OCI-M2 (cell line): ENCODE results near the gene ALDH4A1.
A peak's percentile ranks its signal among the peaks of the same experiment; 100 is the strongest.

Source experiments
- DNase-seq: peaks from one replicate; lab custom pipeline; 2025; ENCODE audit not compliant: unreplicated experiment; lab: John Stamatoyannopoulos, UW

Gene ALDH4A1

DNA sequence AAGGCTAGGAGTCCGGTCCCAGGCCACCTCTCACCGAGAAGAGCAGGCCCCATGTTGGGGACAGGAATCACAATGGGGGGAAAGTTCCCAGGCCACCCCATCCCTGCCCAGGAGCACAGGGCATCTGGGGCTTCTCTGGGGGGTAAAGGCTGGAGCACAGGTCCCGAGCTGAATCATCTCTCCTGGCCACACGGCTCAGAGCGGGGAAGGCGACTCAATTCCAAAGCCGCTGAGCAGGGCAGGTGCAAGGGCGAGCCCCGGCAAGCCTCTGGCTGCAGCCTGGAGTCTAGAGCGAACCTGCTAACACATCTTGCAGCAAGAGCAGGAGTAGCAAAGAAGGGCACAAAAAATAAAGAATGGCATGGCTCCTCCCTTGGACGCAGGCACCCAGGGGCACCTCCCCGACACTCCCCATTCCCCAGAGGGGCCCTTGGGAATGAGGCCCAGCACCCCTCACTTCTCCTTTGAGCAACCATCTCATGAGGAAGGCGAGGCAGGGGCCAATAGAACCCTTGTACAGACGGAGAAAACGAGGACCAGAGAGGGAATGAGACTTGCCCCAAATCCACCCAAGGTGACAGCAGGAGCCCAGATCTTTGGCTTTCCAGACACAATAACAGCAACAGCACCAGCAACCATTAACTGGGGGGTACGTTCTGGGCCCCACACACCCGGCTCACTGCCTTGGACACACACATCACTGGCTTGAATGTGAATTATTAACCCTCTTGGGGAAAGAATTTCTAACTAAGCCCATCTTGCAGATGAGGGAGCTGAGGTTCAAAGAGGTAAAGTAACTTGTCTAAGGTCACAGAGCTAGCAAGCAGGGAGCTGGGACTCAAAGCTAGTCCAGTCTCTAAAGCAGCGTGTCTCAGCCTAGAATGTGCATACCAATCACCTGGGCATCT, 20.7 kb upstream of the ALDH4A1 start:
- DNase-seq: no peak

DNA sequence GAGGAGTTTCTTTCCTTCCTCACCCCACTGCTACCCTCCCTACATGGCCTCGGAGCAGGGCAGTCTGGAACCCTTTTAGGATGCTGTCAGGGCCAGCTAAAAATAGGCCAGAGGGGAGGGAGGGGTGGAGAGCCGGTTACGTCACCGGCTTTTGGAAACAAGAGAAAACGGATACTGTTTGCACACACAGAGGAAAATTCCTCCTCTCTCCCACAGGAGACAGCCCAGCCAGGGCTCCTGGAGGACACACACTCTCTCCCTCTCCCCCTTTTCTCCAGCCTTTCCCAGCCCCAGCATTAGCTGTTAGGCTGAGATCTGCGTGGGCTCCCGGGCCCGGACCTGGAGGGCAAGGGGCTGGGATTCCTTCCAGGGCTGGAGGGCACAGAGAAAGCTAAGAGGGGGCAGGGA, 20.0 kb upstream of the ALDH4A1 start:
- no peak for DNase-seq

DNA sequence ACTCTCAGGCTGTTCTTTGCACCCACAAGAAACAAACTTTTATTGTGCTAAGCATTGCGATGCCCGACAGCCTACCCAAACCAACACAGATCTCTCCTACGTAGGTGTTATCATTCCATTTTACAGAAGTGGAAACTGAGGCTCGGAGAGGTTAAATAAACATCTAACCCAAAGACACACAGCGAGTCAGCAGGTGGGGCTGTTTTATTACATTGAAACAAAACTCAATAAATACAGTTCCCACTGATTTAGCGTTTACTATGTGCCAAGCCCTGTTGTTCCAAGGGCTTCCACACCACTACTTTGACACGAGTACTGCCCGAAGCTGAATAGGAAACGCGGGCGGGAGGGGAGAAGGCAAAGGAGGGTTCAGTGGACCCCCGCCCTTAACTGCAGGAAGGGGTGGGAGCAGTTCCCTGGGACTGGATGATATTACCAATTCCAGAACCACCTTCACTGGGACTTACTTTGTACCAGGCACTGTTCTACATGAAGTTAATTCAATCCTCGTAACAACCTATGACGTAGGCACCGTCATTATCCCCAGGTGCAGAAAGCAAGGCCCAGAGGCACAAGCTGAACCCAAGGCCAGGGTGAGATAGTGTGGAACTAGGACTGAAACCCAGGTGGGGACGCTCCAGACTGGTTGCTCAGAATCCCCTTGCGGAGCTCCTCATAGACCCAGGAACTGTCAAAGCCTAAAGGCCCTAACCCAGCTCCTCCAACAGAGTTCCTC, 19.3 kb upstream of the ALDH4A1 start:
- no peak for DNase-seq

DNA sequence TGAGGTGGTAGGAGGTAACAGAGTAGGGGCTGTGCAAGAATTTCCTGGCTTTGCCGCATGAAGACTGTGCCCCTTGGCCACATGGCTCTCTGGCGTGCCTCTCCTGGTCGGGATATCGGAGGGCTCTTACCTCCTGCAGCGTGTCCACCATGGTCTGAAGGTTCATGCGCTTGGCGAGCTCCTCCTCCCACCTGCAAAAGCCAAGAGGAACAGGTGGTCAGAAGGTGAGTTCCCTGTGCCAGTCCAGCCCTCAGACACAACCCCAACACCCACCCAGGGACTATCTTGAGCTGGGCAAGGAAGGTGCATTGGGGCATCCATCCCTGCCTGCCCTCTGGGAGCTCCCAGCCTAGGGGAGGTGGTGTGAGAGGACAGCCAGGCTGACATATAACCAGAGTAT, 18.6 kb upstream of the ALDH4A1 start:
- DNase-seq: no peak

DNA sequence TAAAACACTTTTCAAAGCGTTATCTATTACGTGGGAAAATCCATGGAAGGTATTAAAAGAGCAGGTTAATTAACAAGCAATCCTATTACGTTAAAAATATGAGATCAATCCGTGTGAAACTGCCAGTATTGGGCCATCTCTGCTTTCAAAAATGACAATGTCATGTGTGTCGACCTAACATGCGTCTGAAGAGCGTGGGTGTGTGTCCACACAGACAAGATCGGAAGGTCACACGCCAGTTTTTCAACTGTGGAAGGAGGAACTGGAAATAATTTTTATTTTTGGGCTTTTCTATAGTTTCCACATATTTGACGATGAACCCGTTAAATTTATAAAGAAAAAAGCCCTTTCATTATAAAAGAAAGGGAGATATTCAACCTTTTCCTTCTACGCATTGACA, 17.6 kb upstream of the ALDH4A1 start:
- no peak for DNase-seq

DNA sequence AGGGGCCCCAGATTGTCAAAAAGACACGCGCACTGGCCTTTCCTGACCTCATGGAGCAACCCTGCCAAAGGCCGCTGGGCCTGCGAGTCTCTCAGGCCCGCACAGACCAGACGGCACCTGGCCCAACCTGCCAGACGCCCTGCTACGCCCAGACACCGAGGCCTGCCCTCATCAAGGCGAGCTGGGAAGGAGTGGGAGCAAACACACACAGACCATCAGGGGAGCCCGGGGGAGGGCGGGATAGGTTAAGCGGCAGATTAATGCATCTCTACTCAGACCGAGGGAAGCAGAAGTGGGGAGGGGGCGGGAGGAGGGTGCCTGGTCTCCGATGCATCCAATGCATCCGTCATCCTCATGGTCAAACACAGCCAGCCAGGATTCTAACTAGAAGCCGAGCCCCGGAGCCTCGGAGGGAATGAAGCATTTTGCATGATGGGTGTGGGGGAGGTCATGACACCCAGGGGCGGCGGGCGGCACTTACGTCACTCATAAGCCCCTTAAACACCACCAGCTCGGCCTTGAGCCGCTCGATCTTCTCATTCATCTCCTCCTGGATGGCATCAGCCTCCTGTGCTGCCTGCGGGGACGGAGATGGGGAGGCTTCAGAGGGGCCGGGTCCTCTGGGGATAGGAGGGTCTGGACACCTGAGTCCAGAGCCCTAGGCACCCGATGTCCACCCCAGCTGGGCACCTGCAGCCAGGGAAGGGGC, 17.0 kb upstream of the ALDH4A1 start:
- DNase-seq: no peak

DNA sequence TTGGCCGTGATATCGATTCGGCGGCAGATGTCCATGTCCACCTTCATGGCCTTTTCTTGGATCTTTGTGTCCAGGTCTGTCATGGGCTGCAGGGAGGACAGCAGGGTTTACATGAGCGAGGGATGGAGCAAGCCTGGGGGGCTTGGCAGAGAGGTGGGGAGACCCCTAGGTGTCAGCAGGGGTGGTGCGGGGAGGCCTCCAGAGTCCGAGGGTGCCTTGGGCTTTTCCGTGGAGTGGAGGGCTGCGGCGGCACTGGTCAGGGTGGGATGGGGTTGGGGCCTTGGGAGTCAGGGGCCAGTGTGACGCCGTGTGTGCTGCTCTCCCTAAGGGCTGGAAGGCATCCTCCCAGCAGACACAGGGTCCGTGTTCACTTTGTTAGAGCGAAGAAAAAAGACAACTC, 16.1 kb upstream of the ALDH4A1 start:
- DNase-seq: no peak

DNA sequence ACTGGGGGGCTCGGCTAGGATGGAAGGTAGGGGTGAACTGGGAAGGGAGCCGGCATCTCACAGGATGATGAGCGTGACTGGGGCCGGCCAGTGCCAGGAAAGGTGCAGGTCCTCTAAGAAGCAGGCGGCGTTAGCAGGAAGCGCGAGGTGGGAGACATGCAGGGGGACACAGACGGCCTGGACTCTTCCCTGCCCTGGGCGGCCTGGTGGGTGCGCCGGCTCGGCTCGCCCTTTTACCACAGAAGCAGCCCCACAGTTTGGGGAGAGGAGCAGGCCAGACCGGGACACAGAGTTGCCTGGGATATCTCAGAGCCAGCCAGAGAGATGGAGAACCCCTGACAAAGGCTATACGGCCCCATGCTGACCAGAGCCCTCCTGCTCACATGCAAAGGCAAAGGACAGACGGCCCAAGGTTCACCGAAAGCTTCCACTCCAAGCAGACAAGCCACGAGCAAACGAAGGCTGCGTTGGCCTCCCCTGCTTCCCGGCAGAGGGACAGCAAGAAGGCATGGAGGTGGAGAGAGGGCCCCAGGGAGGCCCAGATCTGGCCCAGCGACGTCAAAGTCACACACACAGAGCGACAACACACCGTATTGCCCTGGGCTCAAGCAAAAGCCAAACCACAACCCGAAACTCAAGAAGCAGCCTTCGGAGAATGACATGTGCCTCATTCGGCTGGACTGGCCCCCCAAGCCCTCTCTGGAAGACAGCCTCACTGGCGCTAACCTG, 14.9 kb upstream of the ALDH4A1 start:
- DNase-seq: no peak

DNA sequence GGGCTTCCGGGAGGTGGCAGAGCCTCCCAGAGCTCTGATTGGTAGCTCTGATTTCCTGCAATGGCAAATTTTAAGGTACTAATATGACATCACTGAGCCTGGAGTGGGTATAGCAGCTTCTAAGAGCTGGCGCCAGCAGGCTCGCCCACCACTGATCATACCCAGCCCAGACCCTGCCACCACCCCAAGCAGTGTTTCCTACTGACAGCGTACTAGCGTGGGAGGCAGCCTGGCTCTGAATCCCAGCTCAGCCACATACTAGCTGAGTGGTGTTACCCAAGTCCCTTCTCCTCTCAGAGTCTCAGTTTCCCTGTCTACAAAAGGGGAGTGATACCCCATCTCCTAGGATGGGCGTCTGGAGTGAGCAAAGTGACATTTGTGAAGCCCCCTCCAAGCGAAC, 13.0 kb upstream of the ALDH4A1 start:
- DNase-seq: no peak

DNA sequence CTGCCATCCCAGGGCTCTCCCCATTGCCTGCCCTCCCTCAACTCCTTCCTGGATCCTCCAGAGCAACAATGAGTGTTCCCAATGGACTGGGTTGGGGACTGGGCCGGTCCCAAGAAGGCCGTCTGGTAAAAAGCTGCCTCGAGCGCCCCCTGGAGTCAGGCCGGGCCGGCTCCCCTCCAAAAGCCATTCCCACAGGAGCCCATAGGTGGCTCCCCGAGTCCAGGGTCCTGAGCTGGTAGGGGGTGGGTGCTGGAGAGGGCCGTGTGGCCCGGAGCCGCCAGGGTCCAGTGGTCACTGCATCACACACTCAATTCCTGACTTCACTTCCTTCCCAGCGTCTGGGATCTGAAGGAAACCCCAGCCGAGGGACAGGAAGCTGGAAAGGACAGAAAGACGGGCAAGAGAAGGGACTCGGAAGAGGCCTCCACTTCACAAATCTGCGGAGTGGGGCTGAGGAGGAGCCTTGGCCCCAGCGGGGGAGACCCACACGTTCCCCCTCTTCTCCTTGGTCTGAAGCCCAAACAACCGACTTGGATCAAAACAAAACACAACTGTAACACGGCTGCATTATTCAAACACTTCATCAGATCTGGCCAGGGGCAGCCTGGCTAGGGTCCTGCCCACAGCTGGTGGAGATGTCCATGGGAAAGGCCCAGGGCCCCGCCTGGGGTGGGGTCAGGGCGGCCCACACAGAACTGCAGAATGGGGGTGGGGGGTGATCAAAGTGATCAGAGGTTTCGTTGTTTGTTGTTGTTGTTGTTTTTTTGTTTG, 10.9 kb upstream of the ALDH4A1 start:
- peak; percentile 11 for DNase-seq

DNA sequence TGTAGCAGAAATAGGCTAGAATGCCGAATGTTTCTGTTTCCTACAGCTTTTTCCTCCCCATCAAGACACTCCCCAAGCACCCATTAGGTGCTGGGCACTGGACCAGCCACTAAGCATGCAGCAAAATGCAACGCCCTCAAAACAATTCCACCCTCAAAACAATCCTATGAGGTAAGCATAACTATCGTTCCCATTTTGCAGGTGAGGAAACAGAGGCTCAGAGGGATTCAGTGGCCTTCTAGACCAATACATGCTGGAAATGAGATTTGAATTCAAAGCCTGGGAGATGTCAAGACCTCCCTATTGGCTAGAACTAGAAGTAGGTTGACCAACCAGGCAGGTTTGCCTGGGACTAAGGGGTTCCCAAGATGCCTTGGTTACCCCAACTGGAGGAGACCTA, 10.2 kb upstream of the ALDH4A1 start:
- DNase-seq: no peak

DNA sequence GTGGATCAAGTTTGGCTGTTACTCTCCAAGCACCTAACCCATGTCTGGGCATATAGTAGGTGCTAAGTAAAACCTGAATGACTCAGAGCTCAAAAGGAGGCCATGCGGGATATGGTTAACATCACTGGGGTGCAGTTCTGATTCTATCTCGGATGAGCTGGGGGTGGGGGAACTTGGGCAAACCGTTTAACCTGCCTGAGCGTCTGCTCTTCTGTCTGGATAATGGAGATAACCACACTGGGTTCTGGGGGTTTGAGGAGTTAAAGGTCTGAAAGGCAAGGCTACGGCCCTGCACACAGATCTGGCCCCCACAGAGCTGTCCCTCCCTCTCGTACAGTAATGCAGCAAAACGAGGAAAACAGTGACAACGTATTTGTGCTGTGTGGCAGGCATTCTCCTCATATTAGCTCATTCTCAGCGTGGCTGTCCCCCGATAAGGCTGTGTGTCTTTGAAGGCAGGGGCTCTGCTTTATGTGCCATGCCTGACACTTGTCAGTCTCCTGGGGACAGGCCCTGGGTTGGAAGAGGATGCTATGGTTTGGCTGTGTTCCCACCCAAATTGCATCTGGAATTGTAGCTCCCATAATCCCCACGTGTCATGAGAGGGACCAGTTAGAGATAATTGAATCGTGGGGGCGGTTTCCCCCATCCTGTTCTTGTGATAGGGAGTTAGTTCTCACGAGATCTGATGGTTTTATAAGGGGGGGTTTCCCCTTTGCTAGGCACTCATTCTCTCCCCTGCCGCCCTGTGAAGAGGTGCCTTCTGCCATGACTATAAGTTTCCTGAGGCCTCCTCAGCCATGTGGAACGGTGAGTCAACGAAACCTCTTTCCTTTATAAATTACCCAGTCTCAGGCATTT, 6.8 kb upstream of the ALDH4A1 start:
- no peak for DNase-seq

DNA sequence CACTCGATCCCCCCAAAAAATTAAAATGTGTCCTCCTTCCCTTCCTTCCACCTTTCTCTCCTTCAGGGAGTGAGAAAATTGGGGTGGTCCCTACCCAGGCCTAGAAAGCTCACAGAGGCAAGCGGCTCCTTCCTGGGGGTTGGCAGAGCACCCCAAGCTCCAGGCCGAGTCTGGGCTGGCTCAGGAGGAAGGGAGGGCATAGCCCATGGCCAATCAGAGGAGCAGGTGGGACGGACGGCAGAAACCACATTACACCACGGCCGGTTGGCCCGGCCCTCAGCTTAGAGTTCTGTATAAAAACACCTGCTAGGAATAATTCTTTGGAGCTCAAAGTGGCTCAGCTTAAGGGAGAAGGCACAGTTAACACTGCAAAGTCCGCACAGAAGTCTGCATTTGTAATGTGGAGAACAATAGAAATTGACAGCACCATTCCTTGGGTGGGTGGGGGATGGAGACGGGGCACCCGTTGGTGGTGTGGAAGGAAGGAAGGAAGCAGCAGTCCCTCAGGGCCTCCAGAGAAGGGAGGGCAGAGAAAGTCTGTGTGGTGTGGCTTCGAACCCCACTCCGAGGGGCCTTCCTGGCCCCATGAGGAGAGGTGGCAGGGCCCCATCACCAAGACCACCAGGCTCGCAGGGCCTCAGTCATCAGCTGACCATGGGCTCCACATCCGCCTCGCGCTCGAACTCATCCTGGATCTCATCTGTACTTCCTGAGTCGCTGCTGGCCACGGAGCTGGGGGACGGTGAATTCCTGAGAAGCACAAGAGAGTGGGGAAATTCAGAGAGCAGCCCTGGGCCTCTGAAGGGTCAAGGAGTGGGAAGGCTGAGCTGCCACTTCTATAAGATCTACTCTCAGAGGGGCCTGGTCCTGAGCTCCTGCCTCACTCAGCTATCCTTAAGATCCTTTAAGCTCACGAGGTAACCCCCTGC, 5.8 kb upstream of the ALDH4A1 start:
- no peak for DNase-seq

DNA sequence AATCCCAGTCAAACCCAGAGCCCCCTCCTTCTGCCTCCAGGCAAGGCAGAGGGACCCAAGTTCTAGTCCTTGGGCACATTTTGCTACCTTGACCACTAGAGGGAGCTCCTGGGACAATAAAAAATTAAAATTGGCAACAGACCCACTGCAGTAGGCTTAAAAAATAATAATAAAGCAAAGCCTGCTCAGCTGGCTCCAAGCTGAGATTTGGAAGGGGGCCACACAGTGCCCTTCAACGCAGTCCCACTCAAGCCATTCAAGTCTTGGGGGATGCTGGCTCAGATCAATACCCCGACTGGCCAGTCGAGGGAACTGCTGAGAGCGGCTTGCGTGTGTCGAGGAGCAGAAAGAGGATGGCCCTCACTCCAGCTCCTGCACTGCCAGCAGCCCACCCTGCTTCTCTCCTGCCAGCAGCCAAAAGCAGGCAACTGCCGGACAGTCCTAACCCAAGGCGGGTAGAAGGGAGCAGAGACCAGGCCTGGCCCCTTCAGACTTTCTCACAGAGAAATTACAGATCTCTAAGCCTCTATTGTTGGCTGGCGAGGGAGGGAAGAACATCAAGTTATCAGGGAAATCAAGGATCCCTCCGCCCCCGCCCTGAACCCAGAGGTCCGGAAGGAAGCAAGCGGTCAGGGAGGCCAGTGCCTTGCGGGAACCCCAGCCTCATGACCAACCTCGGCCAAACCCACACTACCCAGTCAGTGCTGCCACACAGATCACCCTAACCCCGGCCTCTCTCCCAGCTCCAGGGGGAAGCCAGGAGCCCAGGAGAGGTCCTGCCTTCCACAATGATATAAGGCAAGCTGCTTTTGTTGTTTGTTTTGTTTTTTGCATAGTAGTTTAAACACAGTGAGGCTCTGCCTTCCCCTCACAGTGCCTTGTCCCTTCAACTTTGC, 4.9 kb upstream of the ALDH4A1 start:
- DNase-seq: peak; percentile 3

DNA sequence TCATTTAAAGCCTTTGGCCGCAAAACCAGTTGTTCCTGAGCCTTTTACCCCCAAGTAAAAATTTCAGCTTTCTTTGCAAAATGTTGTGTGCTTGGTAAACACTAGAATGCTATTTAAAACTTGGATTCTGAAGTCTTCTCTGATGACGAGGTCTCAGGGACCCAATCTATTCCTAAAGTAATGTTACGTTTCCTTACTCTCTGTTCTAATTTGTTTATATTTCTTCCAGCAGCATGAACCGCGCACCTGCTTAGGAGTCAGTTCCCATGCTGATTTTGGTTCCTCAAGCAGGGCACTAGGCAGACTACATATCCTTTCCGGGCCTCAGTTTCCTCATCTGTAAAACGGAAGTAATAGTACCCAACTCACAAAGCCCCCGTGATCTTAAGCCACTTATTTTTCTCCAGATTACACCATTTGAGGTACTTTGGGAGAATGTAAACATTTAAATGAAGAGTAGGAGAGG, 969 bp upstream of the ALDH4A1 start:
- DNase-seq: no peak

DNA sequence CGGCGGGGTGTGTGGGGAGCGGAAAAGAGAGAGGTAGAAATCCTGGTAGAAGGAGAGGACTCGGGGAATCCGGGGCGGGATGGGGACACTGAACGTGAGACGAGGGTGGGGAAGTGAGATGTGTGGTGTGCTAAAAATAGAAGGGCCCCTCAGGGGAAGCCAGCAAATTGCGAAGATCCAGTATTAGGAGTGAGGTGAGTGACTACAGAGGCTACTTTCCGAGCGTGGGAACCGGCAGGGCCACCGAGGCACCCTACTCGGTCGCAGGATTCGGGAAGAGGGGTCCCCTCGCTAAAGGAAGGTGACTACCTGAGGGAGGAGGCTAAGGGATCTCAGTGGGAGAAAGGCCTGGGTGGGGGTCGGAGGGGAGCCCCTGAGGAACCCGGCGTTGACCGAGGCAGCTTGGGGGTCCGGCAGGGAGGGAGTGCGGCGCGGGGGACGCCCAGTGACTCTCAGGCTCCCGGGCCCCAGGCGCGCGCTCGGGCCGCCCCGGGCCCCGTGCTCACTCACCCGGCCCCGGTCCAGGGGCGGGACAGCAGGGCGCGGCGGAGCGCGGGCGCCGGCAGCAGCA, 318 bp downstream of the ALDH4A1 start:
- no peak for DNase-seq
